ENCODE measurements around the gene DCUN1D4. TPM values are rescaled to one million over a fixed set of nuclear protein-coding genes. Genes with fewer than 3 reads are reported as not detected.

DCUN1D4 gene
- total RNA-seq, 2 donors from 2014 or later, result 45.6 to 46.7 TPM

Other genes with a start within 250 kb of the DCUN1D4 start
- under 1 TPM; 0.72 to 0.77 TPM for gene LRRC66, start 177.2 kb downstream of the DCUN1D4 start, total RNA-seq
- 10 to 100 TPM; 18.2 to 18.8 TPM for gene SGCB, start 195.1 kb downstream of the DCUN1D4 start, total RNA-seq
- gene SPATA18, start 208.2 kb downstream of the DCUN1D4 start, total RNA-seq, result under 1 TPM in 1 of 2 donors, not detected in 1; 0.24 TPM

Data from activated T-cell treated with anti-CD3 and anti-CD28 coated beads, Interleukin-2, amount 50 U/mL, for 72 hours (primary cell).